Stomach (tissue), 4 donors: Measurements from ENCODE around the gene BID.

Experiments used
- EP300 ChIP-seq: sonication (generic); formaldehyde crosslinking; IDR thresholded peaks from one replicate; pipeline ENCODE4 v1.6.1; 2017; ENCODE audit warnings: antibody characterized with exemption
- TF ChIP-seq, protein P1 (sequence below), 7 experiments: fragments of 450-650 bp in 4 of 7; fragments of 200-600 bp in 3 of 7; sonication (generic) in 3 of 7; IDR thresholded peaks; one replicate each; pipeline ENCODE4 v1.5.1; 2016 to 2019; ENCODE audit warnings: antibody characterized with exemption in 7 of 7, control low read depth in 2 of 7, mild to moderate bottlenecking in 1 of 7

DNA sequence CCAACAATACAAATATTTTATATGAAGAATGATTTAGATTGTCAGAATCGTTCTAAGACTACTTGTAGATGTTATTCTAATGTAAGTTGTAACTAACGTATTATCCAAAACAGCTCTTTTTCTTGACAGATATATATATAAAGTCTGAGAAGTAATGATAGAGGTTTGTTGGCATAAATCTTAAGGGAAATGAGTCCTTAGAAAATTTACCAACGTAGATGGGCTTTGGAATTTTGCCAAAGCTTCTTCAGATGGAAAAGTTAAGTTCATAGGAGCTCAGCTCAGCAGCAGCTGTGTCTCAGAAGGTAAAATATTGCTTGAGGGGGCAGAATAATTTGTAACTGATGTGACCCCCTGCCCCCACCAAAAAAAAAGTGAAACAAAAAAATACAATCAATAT, 66.7 kb downstream of the BID start:
- TF ChIP-seq, protein P1, sequence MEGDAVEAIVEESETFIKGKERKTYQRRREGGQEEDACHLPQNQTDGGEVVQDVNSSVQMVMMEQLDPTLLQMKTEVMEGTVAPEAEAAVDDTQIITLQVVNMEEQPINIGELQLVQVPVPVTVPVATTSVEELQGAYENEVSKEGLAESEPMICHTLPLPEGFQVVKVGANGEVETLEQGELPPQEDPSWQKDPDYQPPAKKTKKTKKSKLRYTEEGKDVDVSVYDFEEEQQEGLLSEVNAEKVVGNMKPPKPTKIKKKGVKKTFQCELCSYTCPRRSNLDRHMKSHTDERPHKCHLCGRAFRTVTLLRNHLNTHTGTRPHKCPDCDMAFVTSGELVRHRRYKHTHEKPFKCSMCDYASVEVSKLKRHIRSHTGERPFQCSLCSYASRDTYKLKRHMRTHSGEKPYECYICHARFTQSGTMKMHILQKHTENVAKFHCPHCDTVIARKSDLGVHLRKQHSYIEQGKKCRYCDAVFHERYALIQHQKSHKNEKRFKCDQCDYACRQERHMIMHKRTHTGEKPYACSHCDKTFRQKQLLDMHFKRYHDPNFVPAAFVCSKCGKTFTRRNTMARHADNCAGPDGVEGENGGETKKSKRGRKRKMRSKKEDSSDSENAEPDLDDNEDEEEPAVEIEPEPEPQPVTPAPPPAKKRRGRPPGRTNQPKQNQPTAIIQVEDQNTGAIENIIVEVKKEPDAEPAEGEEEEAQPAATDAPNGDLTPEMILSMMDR (IDR thresholded peaks at IDR 0.05), result no peak
- no peak for TF ChIP-seq EP300
